H7 (cell line): Measurements from ENCODE around the gene SLAMF8. TPM values are rescaled to one million over a fixed set of nuclear protein-coding genes. Genes with fewer than 3 reads are reported as not detected.

ENCODE experiments used
- DNase-seq: peaks from one replicate; pipeline ENCODE4 v3.0.0; 2012
- H3K27me3 ChIP-seq: 2 replicates; pipeline ENCODE4 v1.6.0; 2011; ENCODE audit warnings: mild to moderate bottlenecking, low read length; ENCODE audit not compliant: control insufficient read depth, insufficient read depth
- H3K36me3 ChIP-seq: replicated peaks from 2 replicates; pipeline ENCODE4 v1.5.1; 2011; ENCODE audit warnings: low read length; ENCODE audit not compliant: control insufficient read depth, insufficient read depth
- H3K4me3 ChIP-seq: 2 replicates; pipeline ENCODE4 v1.5.1; 2011; ENCODE audit warnings: low read depth, mild to moderate bottlenecking, control low read depth, low read length, moderate library complexity; ENCODE audit not compliant: insufficient read depth
- total RNA-seq: library from RNA; depleted of rRNA; stranded (reverse); fragments of >200 nt; shearing (Covaris generic); gene quantifications from 2 replicates; pipeline ENCODE4 v1.2.3, GENCODE V29; 2014; rRNA removed

SLAMF8 gene
- total RNA-seq, 1 experiment from 2014 or later = not detected

DNA sequence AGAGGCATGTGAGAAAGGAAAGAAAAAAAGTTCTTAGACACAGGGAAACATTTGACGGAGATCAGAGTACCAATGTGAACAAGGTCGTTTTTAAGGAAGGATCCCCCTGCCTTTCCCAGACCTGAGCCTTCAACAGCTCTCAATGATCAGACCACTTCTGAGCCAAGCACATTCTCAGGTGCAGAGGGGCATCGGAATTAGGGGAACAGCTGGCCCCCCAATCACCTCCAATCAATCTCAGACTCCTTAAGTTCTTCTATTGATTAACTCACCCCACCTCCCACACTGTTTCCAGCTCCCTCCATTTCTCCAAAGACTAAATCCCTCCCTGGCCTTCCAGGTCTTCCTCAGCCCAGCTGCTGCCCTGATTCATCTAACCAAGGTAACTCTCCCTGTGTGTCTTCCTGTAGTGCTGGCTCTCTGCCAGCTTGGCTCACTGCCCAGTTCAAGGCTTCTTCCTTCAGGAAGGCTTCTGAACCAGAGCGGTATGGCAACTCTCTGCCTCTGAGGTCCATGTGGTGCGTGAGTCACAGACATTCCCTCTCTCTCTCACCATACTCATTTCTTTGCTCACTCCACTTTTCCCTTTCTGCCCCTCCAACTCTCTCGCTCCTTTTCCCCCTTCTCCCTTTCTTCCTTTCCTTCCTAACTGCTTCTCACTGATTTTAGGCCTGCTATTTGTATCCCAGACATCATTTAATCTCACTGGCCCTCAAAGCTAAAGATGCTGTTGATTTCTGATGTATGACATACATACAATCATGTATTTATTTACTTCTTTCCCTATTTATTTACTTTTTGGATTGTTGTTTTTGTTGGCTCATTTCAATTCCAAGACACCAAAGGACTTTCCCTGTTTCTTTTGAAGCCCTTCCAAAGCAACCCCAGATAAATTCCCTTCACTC, 55.2 kb downstream of the SLAMF8 start:
- Histone ChIP-seq H3K36me3 (no peaks in the 10 kb centered on the region), H3K27me3 (peaks cover 1% of the 10 kb centered on the region; the same call in 1 of the 2 replicates), H3K4me3 (no peak overlapping the region)
- DNase-seq = no peak

GRCh38 chr1:159882527-159882862, 55.8 kb downstream of the SLAMF8 start:
- no peak overlapping the region for H3K4me3 ChIP-seq
- no peak for DNase-seq
- no peaks in the 10 kb centered on the region for H3K27me3 ChIP-seq
- H3K36me3 ChIP-seq = no peaks in the 10 kb centered on the region

DNA sequence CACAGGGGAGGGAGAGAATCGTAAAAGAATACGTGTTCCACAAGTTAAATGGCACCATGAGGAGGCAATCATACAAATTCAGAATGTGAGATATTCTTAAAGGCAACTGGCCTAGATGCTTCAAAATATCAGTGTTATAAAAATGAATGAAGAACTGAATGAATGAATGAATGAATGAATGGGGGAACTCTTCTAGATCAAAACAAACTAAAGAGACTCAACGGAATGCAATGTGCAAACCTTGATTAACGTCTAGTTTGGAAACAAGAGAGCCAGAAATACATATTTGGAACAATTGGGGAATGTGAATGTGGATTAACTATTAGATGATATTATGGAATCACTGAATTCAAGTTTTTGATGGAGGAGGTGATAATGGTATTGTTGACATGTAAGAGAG, 56.5 kb downstream of the SLAMF8 start:
- no peaks in the 10 kb centered on the region for H3K27me3 ChIP-seq
- DNase-seq = no peak
- no peak overlapping the region for H3K4me3 ChIP-seq
- no peaks in the 10 kb centered on the region for H3K36me3 ChIP-seq

DNA sequence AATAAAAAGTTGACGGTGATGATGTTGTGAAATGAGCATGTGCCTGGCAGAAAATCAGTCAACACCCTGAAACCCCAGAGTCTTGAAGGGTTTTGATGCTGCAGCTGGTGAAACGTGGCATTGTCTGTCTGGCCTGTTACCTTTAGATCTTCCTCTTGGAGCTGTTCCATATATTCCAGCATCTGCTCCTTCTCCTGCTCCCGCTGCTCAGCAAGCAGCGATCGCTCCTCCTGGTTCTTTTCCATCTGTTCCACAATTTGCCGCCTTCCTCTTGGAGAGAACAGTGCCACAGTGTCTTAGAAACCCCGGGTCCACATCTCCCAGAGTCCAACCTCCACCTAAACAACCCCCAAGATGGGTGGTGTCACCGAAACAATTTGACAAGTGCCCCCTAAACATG, 57.6 kb downstream of the SLAMF8 start:
- Histone ChIP-seq H3K27me3 (no peaks in the 10 kb centered on the region), H3K36me3 (no peaks in the 10 kb centered on the region), H3K4me3 (no peak overlapping the region)
- no peak for DNase-seq

Other genes with a start within 250 kb of the SLAMF8 start
- not detected in 2 replicates for gene APCS, start 239.0 kb upstream of the SLAMF8 start, total RNA-seq
- not detected in 2 replicates for gene CRP, start 112.3 kb upstream of the SLAMF8 start, total RNA-seq
- 74.9 and 81.6 TPM in 2 replicates for gene DUSP23, start 45.9 kb upstream of the SLAMF8 start, total RNA-seq
- gene FCRL6, start 24.5 kb upstream of the SLAMF8 start, total RNA-seq = not detected in 2 replicates
- gene VSIG8, start 35.8 kb downstream of the SLAMF8 start, total RNA-seq = not detected in 2 replicates
- 0.17 and 1.6 TPM in 2 replicates for gene CFAP45, start 73.3 kb downstream of the SLAMF8 start, total RNA-seq
- 242 and 387 TPM in 2 replicates for gene TAGLN2, start 98.6 kb downstream of the SLAMF8 start, total RNA-seq
- gene IGSF9, start 118.7 kb downstream of the SLAMF8 start, total RNA-seq = 4.4 and 6.1 TPM in 2 replicates
- gene SLAMF9, start 127.4 kb downstream of the SLAMF8 start, total RNA-seq = not detected in 2 replicates
- 2.6 and 3.0 TPM in 2 replicates for gene PIGM, start 205.1 kb downstream of the SLAMF8 start, total RNA-seq
- 0.07 TPM in 1 of 2 replicates, not detected in the other for gene KCNJ10, start 243.3 kb downstream of the SLAMF8 start, total RNA-seq